Mesothelial cell of epicardium (in vitro differentiated cells): ENCODE results near the gene IL31RA. TPM values are rescaled to one million over a fixed set of nuclear protein-coding genes. Genes with fewer than 3 reads are reported as not detected.

ENCODE experiments used
- DNase-seq, 2 experiments: peaks; one replicate each; pipeline ENCODE4 v3.0.0; 2021; ENCODE audit warnings: low spot score in 2 of 2; ENCODE audit not compliant: unreplicated experiment in 2 of 2
- H3K27ac Mint-ChIP-seq: 2 replicates; pipeline ENCODE4 v1.8.0; 2021; ENCODE audit warnings: mixed read lengths
- H3K27me3 Mint-ChIP-seq: 2 replicates; pipeline ENCODE4 v1.8.0; 2021; ENCODE audit warnings: low read depth, mixed read lengths
- H3K36me3 Mint-ChIP-seq: 2 replicates; pipeline ENCODE4 v1.8.0; 2021; ENCODE audit warnings: mixed read lengths
- H3K4me1 Mint-ChIP-seq: 2 replicates; pipeline ENCODE4 v1.8.0; 2021; ENCODE audit warnings: mixed read lengths
- H3K4me3 Mint-ChIP-seq: 2 replicates; pipeline ENCODE4 v1.8.0; 2021; ENCODE audit warnings: mild to moderate bottlenecking, moderate library complexity, mixed read lengths
- H3K9me3 Mint-ChIP-seq: 2 replicates; pipeline ENCODE4 v1.8.0; 2021; ENCODE audit warnings: mixed read lengths
- total RNA-seq: library from RNA; stranded (reverse); gene quantifications from 3 replicates; pipeline ENCODE4 v1.2.1, GENCODE V29; 2021
- TF ChIP-seq, protein P1 (sequence below): fragments of 200-600 bp; sonication (generic); IDR thresholded peaks from one replicate; pipeline ENCODE4 v1.5.0; 2021; ENCODE audit warnings: antibody characterized with exemption; ENCODE audit not compliant: unreplicated experiment

The IL31RA gene
- total RNA-seq, 1 donor from 2014 or later: not detected

DNA sequence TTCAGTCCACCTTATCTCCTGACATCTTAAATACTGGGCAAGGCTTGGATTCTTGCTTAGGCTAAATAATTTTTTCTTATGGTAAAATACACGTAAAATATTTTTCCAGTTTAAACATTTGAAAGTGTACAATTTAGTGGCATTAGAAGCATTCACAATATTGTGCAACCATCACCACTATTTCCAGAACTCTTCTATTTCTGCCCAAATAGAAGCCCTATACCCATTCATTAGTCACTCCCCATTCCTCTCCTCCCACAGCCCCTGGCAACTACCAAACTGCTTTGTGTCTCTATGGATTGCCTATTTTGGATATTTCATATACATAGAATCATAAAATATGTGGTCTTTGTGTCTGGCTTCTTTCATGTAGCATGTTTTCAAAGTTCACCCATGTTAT lies 57.6 kb downstream of the IL31RA start:
- H3K27me3 Mint-ChIP-seq: no peaks in the 10 kb centered on the region
- no peaks in the 10 kb centered on the region for H3K36me3 Mint-ChIP-seq
- H3K27ac Mint-ChIP-seq: no peak overlapping the region
- TF ChIP-seq, protein P1, sequence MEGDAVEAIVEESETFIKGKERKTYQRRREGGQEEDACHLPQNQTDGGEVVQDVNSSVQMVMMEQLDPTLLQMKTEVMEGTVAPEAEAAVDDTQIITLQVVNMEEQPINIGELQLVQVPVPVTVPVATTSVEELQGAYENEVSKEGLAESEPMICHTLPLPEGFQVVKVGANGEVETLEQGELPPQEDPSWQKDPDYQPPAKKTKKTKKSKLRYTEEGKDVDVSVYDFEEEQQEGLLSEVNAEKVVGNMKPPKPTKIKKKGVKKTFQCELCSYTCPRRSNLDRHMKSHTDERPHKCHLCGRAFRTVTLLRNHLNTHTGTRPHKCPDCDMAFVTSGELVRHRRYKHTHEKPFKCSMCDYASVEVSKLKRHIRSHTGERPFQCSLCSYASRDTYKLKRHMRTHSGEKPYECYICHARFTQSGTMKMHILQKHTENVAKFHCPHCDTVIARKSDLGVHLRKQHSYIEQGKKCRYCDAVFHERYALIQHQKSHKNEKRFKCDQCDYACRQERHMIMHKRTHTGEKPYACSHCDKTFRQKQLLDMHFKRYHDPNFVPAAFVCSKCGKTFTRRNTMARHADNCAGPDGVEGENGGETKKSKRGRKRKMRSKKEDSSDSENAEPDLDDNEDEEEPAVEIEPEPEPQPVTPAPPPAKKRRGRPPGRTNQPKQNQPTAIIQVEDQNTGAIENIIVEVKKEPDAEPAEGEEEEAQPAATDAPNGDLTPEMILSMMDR: no peak
- no peaks in the 10 kb centered on the region for H3K9me3 Mint-ChIP-seq
- no peak overlapping the region for H3K4me3 Mint-ChIP-seq
- H3K4me1 Mint-ChIP-seq: peaks cover 14% of the 10 kb centered on the region
- no peak for DNase-seq

DNA sequence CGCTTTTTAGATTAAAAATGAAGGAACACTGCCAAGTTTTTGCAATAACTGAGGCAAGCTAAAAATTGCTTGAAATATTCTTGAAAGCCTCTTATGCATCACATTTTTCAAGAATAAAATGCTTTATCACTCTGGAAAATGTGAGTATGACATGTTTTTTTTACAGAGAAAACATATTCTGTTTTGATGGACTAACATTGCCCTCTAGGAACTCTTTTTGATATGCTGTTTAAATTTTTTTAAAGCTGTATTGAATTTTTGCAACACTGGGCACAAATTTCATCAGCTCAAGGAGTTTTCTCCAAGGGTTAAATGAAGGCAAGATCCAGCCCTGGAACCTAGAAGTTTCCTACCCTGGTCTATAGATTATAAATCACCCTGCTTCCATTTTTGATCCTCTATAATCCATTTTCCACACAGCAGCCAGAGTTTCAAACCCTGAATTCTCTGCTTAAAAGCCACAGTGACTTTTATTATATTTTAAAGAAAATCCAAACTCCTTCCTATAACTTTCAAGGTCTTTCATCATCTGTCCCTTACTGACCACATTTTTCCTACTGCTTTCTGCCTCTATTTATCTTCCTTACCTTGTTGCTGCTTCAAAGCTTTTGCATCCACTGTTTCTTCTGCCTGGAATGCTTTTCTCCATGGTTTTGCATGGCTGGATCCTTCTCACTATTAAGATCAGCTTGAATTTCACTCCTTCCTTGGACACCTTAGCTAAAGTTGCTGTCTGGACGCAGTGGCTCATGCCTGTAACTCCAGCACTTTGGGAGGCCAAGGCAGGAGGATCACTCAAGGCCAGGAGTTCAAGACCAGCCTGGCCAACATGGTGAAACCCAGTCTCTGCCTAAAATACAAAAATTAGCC lies 60.9 kb downstream of the IL31RA start:
- no peak for DNase-seq
- TF ChIP-seq, protein P1: no peak
- Mint-ChIP-seq H3K4me1 (peaks cover 18% of the 10 kb centered on the region), H3K27me3 (no peaks in the 10 kb centered on the region), H3K36me3 (no peaks in the 10 kb centered on the region), H3K27ac (no peak overlapping the region), H3K9me3 (no peaks in the 10 kb centered on the region), H3K4me3 (no peak overlapping the region)

DNA sequence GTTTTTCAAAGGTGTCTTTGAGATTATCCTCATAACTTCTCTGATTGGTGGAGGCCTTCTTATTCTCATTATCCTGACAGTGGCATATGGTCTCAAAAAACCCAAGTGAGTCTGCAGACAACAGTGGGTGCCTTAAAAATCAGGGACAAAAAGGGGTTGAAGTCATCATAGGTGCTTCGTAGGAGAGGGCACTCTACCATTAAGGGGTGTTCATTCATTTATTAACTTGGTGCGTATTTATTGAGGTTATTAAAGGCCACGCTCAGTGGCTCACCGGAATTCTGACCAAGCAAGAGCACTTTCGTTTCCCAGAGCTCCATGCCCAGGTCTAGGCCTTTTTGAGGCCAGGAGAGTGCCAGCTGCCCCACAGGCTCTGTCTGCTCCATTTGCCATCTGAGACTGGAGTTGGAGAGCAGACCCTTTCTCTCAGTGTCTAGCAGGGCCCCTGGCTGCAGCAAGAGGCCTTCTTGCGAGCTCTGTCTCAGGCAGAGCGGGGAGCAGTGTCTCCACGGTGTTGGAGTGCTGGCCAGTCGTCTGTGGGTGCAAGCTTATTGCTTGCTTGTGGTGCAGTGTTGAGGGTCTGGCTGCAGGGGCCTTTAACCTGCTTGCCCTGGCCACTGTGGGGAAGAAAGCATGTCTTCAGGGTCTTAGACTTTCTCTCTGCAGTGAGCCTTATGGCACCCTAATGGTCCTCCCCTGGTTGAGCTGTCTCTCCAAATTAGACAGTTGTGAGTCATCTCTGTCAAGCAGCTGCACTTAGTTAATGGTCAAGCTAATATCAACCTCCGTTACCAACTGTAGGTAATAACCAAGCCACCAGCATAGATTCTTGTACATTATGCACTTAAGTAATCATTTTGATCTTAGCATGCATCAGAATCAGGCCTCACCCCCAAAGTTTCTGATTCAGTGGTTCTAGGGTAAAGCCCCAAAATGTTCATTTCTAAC lies 62.6 kb downstream of the IL31RA start:
- Mint-ChIP-seq H3K4me1 (peaks cover 18% of the 10 kb centered on the region), H3K4me3 (no peak overlapping the region), H3K27me3 (no peaks in the 10 kb centered on the region), H3K27ac (no peak overlapping the region), H3K9me3 (no peaks in the 10 kb centered on the region), H3K36me3 (no peaks in the 10 kb centered on the region)
- DNase-seq: no peak
- TF ChIP-seq, protein P1: no peak

DNA sequence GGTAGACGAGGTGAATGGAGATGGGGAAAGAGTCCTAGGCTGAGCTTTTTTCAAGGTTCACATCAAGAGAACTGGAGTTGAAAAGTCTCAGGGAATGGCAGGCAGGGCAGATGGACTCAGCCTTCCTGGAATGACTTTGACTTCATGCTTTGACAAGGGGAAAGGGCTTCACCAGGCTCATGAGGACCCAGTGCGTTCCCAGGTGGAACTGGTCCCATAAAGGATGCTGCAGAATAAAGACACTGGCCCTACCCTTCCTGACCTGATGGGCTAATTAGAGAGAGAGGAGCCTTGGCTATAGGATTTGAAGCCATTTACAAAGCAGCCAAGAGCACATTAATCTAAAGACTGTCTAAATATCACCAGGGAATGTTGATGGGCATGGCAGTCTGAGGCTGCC lies 63.8 kb downstream of the IL31RA start:
- TF ChIP-seq, protein P1: no peak
- no peaks in the 10 kb centered on the region for H3K9me3 Mint-ChIP-seq

DNA sequence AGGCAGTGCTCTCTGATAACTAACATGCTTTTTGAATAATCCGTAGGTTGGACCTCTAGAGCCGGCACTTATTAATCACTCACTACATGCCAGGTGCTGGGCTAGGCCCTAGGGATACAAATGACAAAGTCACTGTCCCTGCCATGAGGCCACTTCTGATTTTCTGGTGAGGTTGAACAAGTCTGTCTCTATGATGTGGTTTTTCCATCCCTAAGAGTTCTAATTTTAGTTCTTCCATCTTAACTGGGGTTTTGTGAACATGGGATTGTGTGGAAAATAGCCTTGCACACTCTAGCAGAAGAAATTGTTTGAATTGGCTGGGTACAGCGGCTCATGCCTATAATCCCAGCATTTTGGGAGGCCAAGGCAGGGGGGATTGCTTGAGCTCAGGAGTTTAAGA lies 64.6 kb downstream of the IL31RA start:
- H3K4me1 Mint-ChIP-seq: peaks cover 18% of the 10 kb centered on the region
- no peaks in the 10 kb centered on the region for H3K36me3 Mint-ChIP-seq
- H3K27ac Mint-ChIP-seq: peak overlapping the region; percentile 47

More for the DNA sequence above, 63.8 kb downstream of the IL31RA start:
- H3K4me1 Mint-ChIP-seq: peaks cover 18% of the 10 kb centered on the region
- DNase-seq: no peak
- H3K27me3 Mint-ChIP-seq: no peaks in the 10 kb centered on the region
- H3K4me3 Mint-ChIP-seq: no peak overlapping the region
- no peak overlapping the region for H3K27ac Mint-ChIP-seq
- no peaks in the 10 kb centered on the region for H3K36me3 Mint-ChIP-seq

More for the DNA sequence above, 64.6 kb downstream of the IL31RA start:
- TF ChIP-seq, protein P1: no peak
- H3K9me3 Mint-ChIP-seq: no peaks in the 10 kb centered on the region
- H3K4me3 Mint-ChIP-seq: no peak overlapping the region
- no peaks in the 10 kb centered on the region for H3K27me3 Mint-ChIP-seq
- no peak for DNase-seq
